Ishikawa (cell line): ENCODE measurements around the gene AGAP2.

Source experiments
- CREB1 ChIP-seq: IDR thresholded peaks from 2 replicates; pipeline ENCODE4 v1.6.1; 2012; ENCODE audit warnings: low read depth
- EP300 ChIP-seq: IDR thresholded peaks from 2 replicates; pipeline ENCODE4 v1.6.1; 2012; ENCODE audit warnings: borderline replicate concordance
- FOXM1 ChIP-seq: IDR thresholded peaks from 2 replicates; pipeline ENCODE4 v1.6.1; 2012; ENCODE audit warnings: low read depth, borderline replicate concordance
- RAD21 ChIP-seq: IDR thresholded peaks from 2 replicates; pipeline ENCODE4 v1.6.1; 2012; ENCODE audit warnings: low read depth
- REST ChIP-seq: IDR thresholded peaks from 2 replicates; pipeline ENCODE4 v1.6.1; 2012; ENCODE audit warnings: low read depth, mild to moderate bottlenecking
- TAF1 ChIP-seq: IDR thresholded peaks from 2 replicates; pipeline ENCODE4 v1.6.1; 2012; ENCODE audit warnings: low read depth, mild to moderate bottlenecking
- TCF12 ChIP-seq: IDR thresholded peaks from 2 replicates; pipeline ENCODE4 v1.6.1; 2012; ENCODE audit warnings: low read depth
- TEAD4 ChIP-seq: IDR thresholded peaks from 2 replicates; pipeline ENCODE4 v1.6.1; 2012
- YY1 ChIP-seq: IDR thresholded peaks from 2 replicates; pipeline ENCODE4 v1.6.1; 2012; ENCODE audit warnings: low read depth
- ZBTB7A ChIP-seq: IDR thresholded peaks from 2 replicates; pipeline ENCODE4 v1.6.1; 2012; ENCODE audit warnings: low read depth
- TF ChIP-seq, protein P1 (sequence below): IDR thresholded peaks from 2 replicates; pipeline ENCODE4 v1.6.1; 2012

GRCh38 chr12:57731411-57732080, 7.0 kb downstream of the AGAP2 start:
- TF ChIP-seq, protein P1, sequence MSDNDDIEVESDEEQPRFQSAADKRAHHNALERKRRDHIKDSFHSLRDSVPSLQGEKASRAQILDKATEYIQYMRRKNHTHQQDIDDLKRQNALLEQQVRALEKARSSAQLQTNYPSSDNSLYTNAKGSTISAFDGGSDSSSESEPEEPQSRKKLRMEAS = no peak
- TF ChIP-seq REST (no peak), CREB1 (no peak), RAD21 (no peak), EP300 (no peak), TCF12 (no peak), TAF1 (no peak), TEAD4 (no peak), YY1 (no peak), ZBTB7A (no peak), FOXM1 (no peak)
